Measurements from ENCODE around the gene BOLL. TPM values are rescaled to one million over a fixed set of nuclear protein-coding genes. Genes with fewer than 3 reads are reported as not detected.

The BOLL gene
- total RNA-seq, 1 experiment from 2014 or later: not detected

DNA sequence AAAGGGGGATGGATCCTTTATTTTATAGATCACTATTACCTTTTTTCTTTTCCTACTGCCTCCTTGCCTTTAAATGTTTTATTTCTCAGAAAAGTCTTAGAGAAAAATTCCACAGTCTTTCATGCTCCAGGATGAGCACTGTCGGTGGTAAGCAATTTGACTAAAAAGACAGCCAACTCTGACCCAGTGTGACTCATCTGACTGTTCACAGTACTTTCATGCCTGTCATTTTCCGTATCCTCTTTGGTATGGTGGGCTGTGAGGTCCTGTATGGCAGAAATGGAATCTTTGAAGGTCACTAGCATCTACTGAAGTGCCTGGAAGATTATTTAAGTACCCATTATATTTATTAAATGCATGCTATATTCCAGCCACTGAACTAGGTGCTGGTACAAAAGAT lies 107.6 kb downstream of the BOLL start:
- H2AK5ac ChIP-seq (ENCODE audit: insufficient read length, low read length): no peak overlapping the region
- H3K27ac ChIP-seq (ENCODE audit: insufficient read length, low read depth, low read length): no peak overlapping the region
- H4K5ac ChIP-seq (ENCODE audit: insufficient read length, low read depth, low read length): no peak overlapping the region
- no peak overlapping the region for H3K9ac ChIP-seq (ENCODE audit: extremely low read depth, insufficient read length, low read length)
- H3K27me3 ChIP-seq (ENCODE audit: insufficient read depth, low read length): no peaks in the 10 kb centered on the region
- H2BK12ac ChIP-seq (ENCODE audit: insufficient read length, low read depth, low read length): no peak overlapping the region
- Mint-ChIP-seq H3K4me3 (no peak overlapping the region), H3K9me3 (no peaks in the 10 kb centered on the region), H3K27me3 (ENCODE audit: low read depth) (no peaks in the 10 kb centered on the region), H3K27ac (no peak overlapping the region), H3K4me1 (peaks cover 23 to 30% of the 10 kb centered on the region in 2 experiments), H3K36me3 (ENCODE audit: insufficient read depth in 1 of 3, low read depth in 3 of 3) (no peaks in the 10 kb centered on the region; a peak in 1 of 7 replicates)
- no peaks in the 10 kb centered on the region for H3K79me1 ChIP-seq (ENCODE audit: insufficient read depth, low read depth, low read length, poor library complexity, severe bottlenecking)
- DNase-seq: no peak
- H4K91ac ChIP-seq (ENCODE audit: insufficient read length, low read depth, low read length): no peak overlapping the region
- H4K8ac ChIP-seq (replicated peaks; ENCODE audit: insufficient read length, low read depth, low read length): no peak overlapping the region
- H2BK5ac ChIP-seq (ENCODE audit: insufficient read length, low read length): no peak overlapping the region
- TF ChIP-seq, protein P1, sequence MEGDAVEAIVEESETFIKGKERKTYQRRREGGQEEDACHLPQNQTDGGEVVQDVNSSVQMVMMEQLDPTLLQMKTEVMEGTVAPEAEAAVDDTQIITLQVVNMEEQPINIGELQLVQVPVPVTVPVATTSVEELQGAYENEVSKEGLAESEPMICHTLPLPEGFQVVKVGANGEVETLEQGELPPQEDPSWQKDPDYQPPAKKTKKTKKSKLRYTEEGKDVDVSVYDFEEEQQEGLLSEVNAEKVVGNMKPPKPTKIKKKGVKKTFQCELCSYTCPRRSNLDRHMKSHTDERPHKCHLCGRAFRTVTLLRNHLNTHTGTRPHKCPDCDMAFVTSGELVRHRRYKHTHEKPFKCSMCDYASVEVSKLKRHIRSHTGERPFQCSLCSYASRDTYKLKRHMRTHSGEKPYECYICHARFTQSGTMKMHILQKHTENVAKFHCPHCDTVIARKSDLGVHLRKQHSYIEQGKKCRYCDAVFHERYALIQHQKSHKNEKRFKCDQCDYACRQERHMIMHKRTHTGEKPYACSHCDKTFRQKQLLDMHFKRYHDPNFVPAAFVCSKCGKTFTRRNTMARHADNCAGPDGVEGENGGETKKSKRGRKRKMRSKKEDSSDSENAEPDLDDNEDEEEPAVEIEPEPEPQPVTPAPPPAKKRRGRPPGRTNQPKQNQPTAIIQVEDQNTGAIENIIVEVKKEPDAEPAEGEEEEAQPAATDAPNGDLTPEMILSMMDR (conservative IDR thresholded peaks at IDR 0.05): no peak
- no peaks in the 10 kb centered on the region for H4K20me1 ChIP-seq (ENCODE audit: control insufficient read depth, insufficient read depth, insufficient read length)
- no peak overlapping the region for H2BK120ac ChIP-seq (ENCODE audit: low read depth, low read length, poor library complexity, severe bottlenecking)
- H3K18ac ChIP-seq (ENCODE audit: insufficient read length, low read depth, low read length): no peak overlapping the region
- H3K4ac ChIP-seq (ENCODE audit: low read depth, low read length): no peak overlapping the region
- no peak overlapping the region for H3K4me2 ChIP-seq (ENCODE audit: insufficient read depth, insufficient read length, low read length)
- no peak overlapping the region for H3K56ac ChIP-seq (ENCODE audit: insufficient read length, low read depth, low read length)
- H3K23me2 ChIP-seq (ENCODE audit: insufficient read length, low read depth, low read length, poor library complexity, severe bottlenecking): peaks cover 3% of the 10 kb centered on the region
- H3K9me3 ChIP-seq (ENCODE audit: control insufficient read depth, low read depth, low read length): no peaks in the 10 kb centered on the region
- WGBS (ENCODE audit: extremely low coverage, insufficient read length, low lambda C conversion rate): no CpG with 5 or more reads among the region's 2 CpGs
- no peak overlapping the region for H2BK15ac ChIP-seq (ENCODE audit: low read depth, low read length)
- no peak overlapping the region for H3T11ph ChIP-seq (ENCODE audit: low read length)
- no peaks in the 10 kb centered on the region for H3K79me2 ChIP-seq (ENCODE audit: insufficient read depth, low read length)
- H2AFZ ChIP-seq (ENCODE audit: low read length): no peak overlapping the region
- H2BK20ac ChIP-seq (ENCODE audit: low read depth, low read length, poor library complexity, severe bottlenecking): no peak overlapping the region
- no peaks in the 10 kb centered on the region; the same call in 1 of the 2 replicates for H3K4me1 ChIP-seq (ENCODE audit: insufficient read depth, low read length)
- H3K23ac ChIP-seq (ENCODE audit: insufficient read length, low read depth, low read length): no peak overlapping the region
- no peak overlapping the region for H3K14ac ChIP-seq (ENCODE audit: insufficient read depth, low read length)

Measured in H9 (cell line).